Urinary bladder (tissue), 4 donors: ENCODE measurements around the gene SLC15A3. TPM values are rescaled to one million over a fixed set of nuclear protein-coding genes. Genes with fewer than 3 reads are reported as not detected.

Source experiments
- DNase-seq: peaks from one replicate; pipeline ENCODE4 v3.0.0-alpha.2; 2015; ENCODE audit errors: extremely low spot score
- H3K27ac ChIP-seq: one replicate; pipeline ENCODE4 v1.5.1; 2013; ENCODE audit warnings: low read depth, mild to moderate bottlenecking, moderate library complexity
- H3K36me3 ChIP-seq: one replicate; pipeline ENCODE4 v1.6.1; 2013; ENCODE audit warnings: mild to moderate bottlenecking, moderate library complexity; ENCODE audit not compliant: insufficient read depth
- H3K4me1 ChIP-seq: one replicate; pipeline ENCODE4 v1.6.1; 2013; ENCODE audit warnings: mild to moderate bottlenecking, moderate library complexity; ENCODE audit not compliant: insufficient read depth
- H3K4me3 ChIP-seq: one replicate; pipeline ENCODE4 v1.5.1; 2013; ENCODE audit warnings: low read depth, low read length
- WGBS: extraction: QIAGEN DNeasy Blood & Tissue Kit; methylation state at CpG from one replicate; pipeline ENCODE4 v1.1.7; 2013; 5-methylcytosine and 5-hydroxymethylcytosine counted together
- polyA plus RNA-seq: library from polyadenylated mRNA; stranded (reverse); fragments of 200-250 nt; gene quantifications from one replicate; pipeline ENCODE4 v1.2.3, GENCODE V29; 2013
- total RNA-seq: library from RNA; depleted of rRNA; stranded (reverse); fragments of >200 nt; gene quantifications from one replicate; pipeline ENCODE4 v1.2.3, GENCODE V29; 2014
- donor health status: healthy with polysubstance abuse.
- donor health status: healthy.

SLC15A3 gene
- total and polyA plus RNA-seq, 2 donors, result 12.7 to 34.7 TPM

GRCh38 chr11:60970369-60970774 is 18.4 kb upstream of the SLC15A3 start:
- 17% methylated on average over 9 of the region's 9 CpGs for WGBS
- H3K4me1 ChIP-seq, result no peaks in the 10 kb centered on the region
- DNase-seq, result no peak
- no peaks in the 10 kb centered on the region for H3K36me3 ChIP-seq
- H3K27ac ChIP-seq, result no peak overlapping the region
- no peak overlapping the region for H3K4me3 ChIP-seq

- Histone ChIP-seq H3K27ac (no peak overlapping the region), H3K4me1 (no peaks in the 10 kb centered on the region), H3K36me3 (no peaks in the 10 kb centered on the region), H3K4me3 (no peak overlapping the region)
- 99% methylated on average over 1 of the region's 1 CpG for WGBS
- DNase-seq, result no peak
Measured at GRCh38 chr11:60968223-60968622, 16.2 kb upstream of the SLC15A3 start.

GRCh38 chr11:60966890-60967289 is 14.9 kb upstream of the SLC15A3 start:
- DNase-seq, result no peak
- H3K36me3 ChIP-seq, result no peaks in the 10 kb centered on the region
- no peak overlapping the region for H3K27ac ChIP-seq
- H3K4me3 ChIP-seq, result no peak overlapping the region
- no peaks in the 10 kb centered on the region for H3K4me1 ChIP-seq
- 76% methylated on average over 4 of the region's 4 CpGs for WGBS

- Histone ChIP-seq H3K36me3 (no peaks in the 10 kb centered on the region), H3K4me1 (no peaks in the 10 kb centered on the region), H3K4me3 (no peak overlapping the region), H3K27ac (no peak overlapping the region)
- DNase-seq, result no peak
- WGBS, result 72% methylated on average over 6 of the region's 6 CpGs
Measured at GRCh38 chr11:60964801-60965200, 12.8 kb upstream of the SLC15A3 start.

- DNase-seq, result no peak
- H3K27ac ChIP-seq, result no peak overlapping the region
- H3K4me3 ChIP-seq, result no peak overlapping the region
- no peaks in the 10 kb centered on the region for H3K4me1 ChIP-seq
- H3K36me3 ChIP-seq, result no peaks in the 10 kb centered on the region
- WGBS, result 87% methylated on average over 7 of the region's 7 CpGs
Measured at GRCh38 chr11:60960405-60960804, 8.4 kb upstream of the SLC15A3 start.

- WGBS, result 75% methylated on average over 6 of the region's 6 CpGs
- no peak for DNase-seq
- H3K27ac ChIP-seq, result no peak overlapping the region
- H3K4me3 ChIP-seq, result no peak overlapping the region
- H3K4me1 ChIP-seq, result no peaks in the 10 kb centered on the region
- H3K36me3 ChIP-seq, result no peaks in the 10 kb centered on the region
Measured at GRCh38 chr11:60959431-60959830, 7.5 kb upstream of the SLC15A3 start.

GRCh38 chr11:60957188-60957587 is 5.2 kb upstream of the SLC15A3 start:
- no peaks in the 10 kb centered on the region for H3K36me3 ChIP-seq
- H3K4me3 ChIP-seq, result no peak overlapping the region
- no peaks in the 10 kb centered on the region for H3K4me1 ChIP-seq
- H3K27ac ChIP-seq, result no peak overlapping the region
- 78% methylated on average over 4 of the region's 4 CpGs for WGBS
- DNase-seq, result no peak

GRCh38 chr11:60955571-60955970 is 3.6 kb upstream of the SLC15A3 start:
- Histone ChIP-seq H3K27ac (no peak overlapping the region), H3K4me1 (no peaks in the 10 kb centered on the region)

GRCh38 chr11:60954421-60954820 is 2.4 kb upstream of the SLC15A3 start:
- Histone ChIP-seq H3K36me3 (no peaks in the 10 kb centered on the region), H3K4me3 (no peak overlapping the region), H3K4me1 (no peaks in the 10 kb centered on the region), H3K27ac (no peak overlapping the region)
- WGBS, result 91% methylated on average over 5 of the region's 5 CpGs
- no peak for DNase-seq

More at GRCh38 chr11:60955571-60955970, 3.6 kb upstream of the SLC15A3 start:
- Histone ChIP-seq H3K36me3 (no peaks in the 10 kb centered on the region), H3K4me3 (no peak overlapping the region)
- WGBS, result 50% methylated on average over 5 of the region's 5 CpGs
- DNase-seq, result no peak

- DNase-seq, result no peak
- WGBS, result 73% methylated on average over 6 of the region's 6 CpGs
- Histone ChIP-seq H3K27ac (no peak overlapping the region), H3K4me1 (no peaks in the 10 kb centered on the region), H3K36me3 (no peaks in the 10 kb centered on the region), H3K4me3 (no peak overlapping the region)
Measured at GRCh38 chr11:60953781-60954180, 1.8 kb upstream of the SLC15A3 start.

- no peaks in the 10 kb centered on the region for H3K4me1 ChIP-seq
- H3K36me3 ChIP-seq, result no peaks in the 10 kb centered on the region
- DNase-seq, result no peak
- peak overlapping the region; percentile 48 for H3K4me3 ChIP-seq
- WGBS, result 44% methylated on average over 3 of the region's 3 CpGs
- H3K27ac ChIP-seq, result peak overlapping the region; percentile 54
Measured at GRCh38 chr11:60952742-60953170, 780 bp upstream of the SLC15A3 start.

GRCh38 chr11:60951606-60951903 is 421 bp downstream of the SLC15A3 start:
- no peaks in the 10 kb centered on the region for H3K4me1 ChIP-seq
- WGBS, result 14% methylated on average over 8 of the region's 8 CpGs
- peak overlapping the region; percentile 48 for H3K4me3 ChIP-seq
- no peaks in the 10 kb centered on the region for H3K36me3 ChIP-seq
- peak overlapping the region; percentile 79 for H3K27ac ChIP-seq
- DNase-seq, result no peak

- Histone ChIP-seq H3K36me3 (no peaks in the 10 kb centered on the region), H3K4me3 (peak overlapping the region; percentile 48), H3K4me1 (no peaks in the 10 kb centered on the region), H3K27ac (no peak overlapping the region)
- WGBS, result 13% methylated on average over 86 of the region's 86 CpGs
- DNase-seq, result no peak
Measured at GRCh38 chr11:60950933-60951605, 907 bp downstream of the SLC15A3 start.

- no peaks in the 10 kb centered on the region for H3K36me3 ChIP-seq
- H3K27ac ChIP-seq, result no peak overlapping the region
- H3K4me3 ChIP-seq, result no peak overlapping the region
- H3K4me1 ChIP-seq, result no peaks in the 10 kb centered on the region
- DNase-seq, result no peak
- WGBS, result 88% methylated on average over 6 of the region's 6 CpGs
Measured at GRCh38 chr11:60950024-60950423, 2.0 kb downstream of the SLC15A3 start.

GRCh38 chr11:60948250-60948649 is 3.7 kb downstream of the SLC15A3 start:
- no peaks in the 10 kb centered on the region for H3K4me1 ChIP-seq
- no peak for DNase-seq

More at GRCh38 chr11:60948250-60948649, 3.7 kb downstream of the SLC15A3 start:
- WGBS, result 85% methylated on average over 5 of the region's 5 CpGs
- no peak overlapping the region for H3K27ac ChIP-seq
- H3K4me3 ChIP-seq, result no peak overlapping the region
- H3K36me3 ChIP-seq, result no peaks in the 10 kb centered on the region
